ENCODE measurements around the gene ALDH9A1.

DNA sequence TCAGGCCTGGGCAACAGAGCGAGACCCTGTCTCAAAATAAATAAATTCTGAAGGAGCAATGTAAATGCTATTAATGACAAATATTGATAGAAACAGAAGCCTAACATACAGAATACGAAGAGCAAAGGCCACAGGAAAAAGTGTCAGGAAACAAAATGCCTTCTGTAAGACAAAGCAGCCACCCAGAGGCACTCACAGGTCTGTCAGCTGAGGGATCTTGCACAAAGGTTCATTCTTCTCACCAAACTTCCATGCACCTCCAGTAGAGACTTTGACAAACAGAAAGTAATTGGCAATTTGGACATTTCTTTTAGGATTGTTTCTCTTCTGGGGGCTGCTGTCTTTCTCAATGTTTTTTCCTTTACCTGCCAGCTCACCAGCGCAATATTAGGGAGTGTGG lies 1.2 kb upstream of the ALDH9A1 start:
- TF ChIP-seq EZH2 (IDR thresholded peaks at IDR 0.05; ENCODE audit: insufficient read depth, poor library complexity, severe bottlenecking) (no peak), EZH2phosphoT487 (IDR thresholded peaks at IDR 0.05; ENCODE audit: insufficient read depth, low read depth) (no peak)
